K562 (cell line): Measurements from ENCODE around the gene TICAM1. TPM values are rescaled to one million over a fixed set of nuclear protein-coding genes. Genes with fewer than 3 reads are reported as not detected.

Source experiments
- ASH1L ChIP-seq: fragments of 450-650 bp; IDR thresholded peaks from 2 replicates; pipeline ENCODE4 v1.6.1; 2018; ENCODE audit warnings: borderline replicate concordance, mild to moderate bottlenecking, low read depth; ENCODE audit not compliant: partially characterized antibody
- ATF1 ChIP-seq, 2 experiments: fragments of 450-650 bp in 1 of 2; IDR thresholded peaks; 2 replicates each; pipeline ENCODE4 v1.6.1; 2016; ENCODE audit warnings: missing compliant biosample characterization in 1 of 2, missing genetic modification characterization in 1 of 2
- DACH1 ChIP-seq: fragments of 450-650 bp; IDR thresholded peaks from 2 replicates; pipeline ENCODE4 v1.6.1; 2018; ENCODE audit not compliant: partially characterized antibody
- ETV6 ChIP-seq, 3 experiments: fragments of 150-350 bp in 1 of 3; sonication (generic) in 1 of 3; formaldehyde crosslinking in 1 of 3; IDR thresholded peaks; 2 replicates each; pipeline versions ENCODE4 v1.6.1 to v1.8.0; 2014 to 2022; ENCODE audit warnings: borderline replicate concordance in 2 of 3, low read depth in 2 of 3, antibody characterized with exemption in 1 of 3, low read length in 1 of 3, mild to moderate bottlenecking in 1 of 3, missing genetic modification reagents in 1 of 3
- FOS ChIP-seq: IDR thresholded peaks from 3 replicates; pipeline ENCODE4 v1.6.1; 2011; ENCODE audit not compliant: insufficient read length; ENCODE audit errors: extremely low read depth
- FOXA3 ChIP-seq, 2 experiments: fragments of 450-650 bp in 1 of 2; sonication (generic) in 1 of 2; formaldehyde crosslinking; IDR thresholded peaks in 1 of 2; conservative IDR thresholded peaks in 1 of 2; 2 replicates each; pipeline versions ENCODE4 v1.4.0 to v1.8.0; 2020 to 2022; ENCODE audit warnings: mild to moderate bottlenecking in 2 of 2, missing genetic modification reagents in 1 of 2
- FOXP1 ChIP-seq: sonication (generic); formaldehyde crosslinking; IDR thresholded peaks from 2 replicates; pipeline ENCODE4 v1.8.0; 2022; ENCODE audit warnings: mild to moderate bottlenecking, missing genetic modification reagents
- HDAC8 ChIP-seq: fragments of 450-650 bp; IDR thresholded peaks from 2 replicates; pipeline ENCODE4 v1.6.1; 2016; ENCODE audit warnings: mild to moderate bottlenecking, missing genetic modification characterization, moderate library complexity, missing compliant biosample characterization
- IRF2 ChIP-seq: sonication (generic); formaldehyde crosslinking; IDR thresholded peaks from 2 replicates; pipeline ENCODE4 v1.8.1; 2022; ENCODE audit warnings: mild to moderate bottlenecking, missing genetic modification reagents
- KDM5B ChIP-seq: fragments of 200-600 bp; sonication (generic); IDR thresholded peaks from 2 replicates; pipeline ENCODE4 v1.6.1; 2012; ENCODE audit warnings: low read depth, mild to moderate bottlenecking, moderate library complexity, low read length, control low read depth, inconsistent platforms; ENCODE audit not compliant: insufficient replicate concordance
- MIER1 ChIP-seq: fragments of 450-650 bp; IDR thresholded peaks from 2 replicates; pipeline ENCODE4 v1.6.1; 2016; ENCODE audit warnings: antibody characterized with exemption, mild to moderate bottlenecking, low read depth
- MTF1 ChIP-seq: fragments of 250-450 bp; sonication (Bioruptor Pico); IDR thresholded peaks from 2 replicates; pipeline ENCODE4 v1.9.0; 2021; ENCODE audit warnings: moderate library complexity, mild to moderate bottlenecking, inconsistent platforms, borderline replicate concordance
- PYGO2 ChIP-seq: fragments of 450-650 bp; IDR thresholded peaks from 2 replicates; pipeline ENCODE4 v1.6.1; 2016; ENCODE audit warnings: mild to moderate bottlenecking, missing genetic modification characterization, moderate library complexity, missing compliant biosample characterization
- RFX7 ChIP-seq: fragments of 250-450 bp; sonication (Bioruptor Pico); IDR thresholded peaks from 2 replicates; pipeline ENCODE4 v1.5.1; 2021; ENCODE audit warnings: mild to moderate bottlenecking
- SIN3A ChIP-seq, 2 experiments: fragments of 150-350 bp in 1 of 2; IDR thresholded peaks; 2 replicates each; pipeline ENCODE4 v1.6.1; 2011 to 2016; ENCODE audit warnings: borderline replicate concordance in 2 of 2, low read depth in 2 of 2, low read length in 2 of 2, mild to moderate bottlenecking in 2 of 2, moderate library complexity in 2 of 2; ENCODE audit not compliant: control insufficient read depth in 1 of 2
- SRF ChIP-seq, 2 experiments: fragments of 250-450, 450-650 bp in 1 of 2; sonication (Bioruptor Pico) in 1 of 2; sonication (generic) in 1 of 2; formaldehyde crosslinking; IDR thresholded peaks; 2 replicates each; pipeline versions ENCODE4 v1.5.0 to v1.5.1; 2020 to 2022; ENCODE audit warnings: mild to moderate bottlenecking in 1 of 2, missing genetic modification reagents in 1 of 2
- TBP ChIP-seq: optimal IDR thresholded peaks from 2 replicates; pipeline ENCODE3; 2011; ENCODE audit warnings: low read depth, low read length, improper control_type of control experiment
- XRCC5 ChIP-seq: fragments of 200-400 bp; formaldehyde crosslinking; IDR thresholded peaks from 2 replicates; pipeline ENCODE4 v1.6.1; 2017; ENCODE audit warnings: low read depth, mild to moderate bottlenecking, low read length
- ZFX ChIP-seq: sonication (generic); formaldehyde crosslinking; IDR thresholded peaks from 2 replicates; pipeline ENCODE4 v1.8.0; 2022; ENCODE audit warnings: mild to moderate bottlenecking, missing genetic modification reagents, moderate library complexity
- ZNF124 ChIP-seq: sonication (generic); formaldehyde crosslinking; IDR thresholded peaks from 2 replicates; pipeline ENCODE4 v1.8.1; 2022; ENCODE audit warnings: missing genetic modification reagents
- ZNF146 ChIP-seq: IDR thresholded peaks from one replicate; pipeline ENCODE4 v1.6.1; 2018; ENCODE audit warnings: missing compliant biosample characterization; ENCODE audit not compliant: unreplicated experiment
- ZNF644 ChIP-seq: fragments of 200-800 bp; sonication (Bioruptor generic); IDR thresholded peaks from 2 replicates; pipeline ENCODE4 v1.6.1; 2016; ENCODE audit warnings: low read depth, missing genetic modification characterization, missing compliant biosample characterization
- ZNF76 ChIP-seq: fragments of 250-450 bp; sonication (Bioruptor Pico); IDR thresholded peaks from 2 replicates; pipeline ENCODE4 v1.4.0; 2020; ENCODE audit warnings: mild to moderate bottlenecking, moderate library complexity, borderline replicate concordance
- polyA plus RNA-seq, 8 experiments: library from polyadenylated mRNA; depleted of rRNA in 4 of 8; stranded (reverse) in 5 of 8; unstranded in 3 of 8; fragments of >200 nt; fragmentation: Nextera tagmentation in 2 of 8; fragmentation: Illumina TruSeq in 1 of 8; extraction: Ambion mirVana in 2 of 8; extraction: Trizol in 1 of 8; gene quantifications; 2 replicates each; pipeline versions ENCODE4 v1.2.1 to v1.2.3, GENCODE V29; 2011 to 2014; ENCODE audit warnings: inconsistent platforms in 1 of 8, missing spikeins in 1 of 8
- total RNA-seq, 7 experiments: library from RNA; depleted of rRNA in 6 of 7; stranded (reverse); fragments of >200 nt in 6 of 7; fragmentation: Illumina TruSeq in 2 of 7; extraction: Trizol in 2 of 7; gene quantifications; 2 replicates each; pipeline versions ENCODE4 v1.2.1 to v1.2.3, GENCODE V29; 2011 to 2021; ENCODE audit warnings: low replicate concordance in 1 of 7
- TF ChIP-seq, protein P1 (sequence below): sonication (generic); formaldehyde crosslinking; IDR thresholded peaks from 2 replicates; pipeline ENCODE4 v1.8.0; 2022; ENCODE audit warnings: mild to moderate bottlenecking, missing genetic modification reagents
- TF ChIP-seq, protein P2 (sequence below): sonication (generic); formaldehyde crosslinking; IDR thresholded peaks from 2 replicates; pipeline ENCODE4 v1.8.0; 2022; ENCODE audit warnings: mild to moderate bottlenecking, missing genetic modification reagents

TICAM1 gene
- total and polyA plus RNA-seq, 9 of the 15 experiments (the other 6 are each of a cell fraction or from before 2014, with no cell fraction given): 0.07 to 11.6 (median 1.5) TPM

DNA sequence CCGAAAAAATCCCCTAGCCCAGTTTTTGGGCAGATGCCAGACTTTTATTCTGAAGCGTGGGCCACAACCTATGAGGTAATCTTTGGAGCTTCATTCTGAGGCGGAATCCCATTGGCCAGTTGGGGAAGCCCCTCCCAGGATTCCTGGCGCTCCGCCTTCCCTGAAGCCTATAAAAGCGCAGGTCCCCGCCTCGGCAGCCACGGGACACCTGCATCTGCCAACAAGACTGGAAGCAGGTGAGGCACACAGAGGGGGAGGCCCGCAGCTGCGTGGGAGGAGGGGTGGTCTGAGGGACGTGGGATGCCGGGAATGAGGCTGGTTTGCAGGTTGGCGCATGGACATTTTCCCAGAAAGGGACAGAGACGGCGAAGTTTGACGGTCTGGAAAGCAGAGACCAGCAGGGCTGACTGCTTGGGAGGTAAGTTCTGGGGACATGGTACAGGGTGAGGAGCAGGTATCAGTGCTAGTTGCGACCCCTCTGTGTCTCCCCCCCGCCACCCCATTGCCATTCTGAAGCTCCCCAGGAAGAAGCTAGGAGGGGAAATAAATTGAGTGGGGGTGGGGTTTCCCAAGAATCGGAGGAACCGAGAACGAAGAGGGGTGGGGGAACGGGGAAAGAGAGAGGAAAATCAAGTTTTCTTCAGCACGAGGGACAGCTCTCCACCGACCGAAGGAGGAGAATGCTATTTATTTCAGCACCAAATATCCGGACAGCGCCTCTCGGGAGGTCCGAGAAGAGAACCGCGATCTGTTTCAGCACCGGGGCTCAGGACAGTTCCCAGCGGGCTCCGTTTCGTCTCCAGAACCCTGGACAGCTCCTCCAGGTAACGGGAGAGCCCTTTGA is 62.4 kb downstream of the TICAM1 start (continued):
- TF ChIP-seq PYGO2: peak; percentile 72
- peak; percentile 86; the same call in 1 of the 2 replicates for TF ChIP-seq MTF1 (CRISPR knock-in tag)
- TF ChIP-seq, protein P1, sequence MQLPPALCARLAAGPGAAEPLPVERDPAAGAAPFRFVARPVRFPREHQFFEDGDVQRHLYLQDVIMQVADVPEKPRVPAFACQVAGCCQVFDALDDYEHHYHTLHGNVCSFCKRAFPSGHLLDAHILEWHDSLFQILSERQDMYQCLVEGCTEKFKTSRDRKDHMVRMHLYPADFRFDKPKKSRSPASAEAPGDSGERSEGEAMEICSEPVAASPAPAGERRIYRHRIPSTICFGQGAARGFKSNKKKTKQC (CRISPR knock-in tag): peak; percentile 100
- TF ChIP-seq XRCC5: peak; percentile 94
- no peak for TF ChIP-seq ETV6 (IDR thresholded peaks at IDR 0.05; ENCODE audit: borderline replicate concordance in 1 of 2, low read depth in 2 of 2, low read length in 1 of 2)
- TF ChIP-seq ETV6 (CRISPR knock-in tag; IDR thresholded peaks at IDR 0.05; ENCODE audit: borderline replicate concordance): peak; percentile 99
- peak in 1 of 2 experiments; percentile 96; a peak in 2 of 4 replicates for TF ChIP-seq FOXA3 (CRISPR knock-in tag; conservative IDR thresholded peaks at IDR 0.05 in 1 of 2, IDR thresholded peaks at IDR 0.05 in 1 of 2)
- peak; percentile 73 for TF ChIP-seq ATF1 (CRISPR knock-in tag; IDR thresholded peaks at IDR 0.05)
- no peak; the same call in 1 of the 2 replicates for TF ChIP-seq ATF1 (tag; IDR thresholded peaks at IDR 0.05)
- TF ChIP-seq FOS: no peak
- peak; percentile 75; the same call in 1 of the 2 replicates for TF ChIP-seq HDAC8 (tag)
- TF ChIP-seq DACH1: no peak
- TF ChIP-seq ASH1L: no peak
- peak; percentile 92 for TF ChIP-seq ZNF146 (CRISPR knock-in tag)
- no peak for TF ChIP-seq KDM5B
- peak; percentile 93 for TF ChIP-seq ZNF124 (CRISPR knock-in tag)
- TF ChIP-seq, protein P2, sequence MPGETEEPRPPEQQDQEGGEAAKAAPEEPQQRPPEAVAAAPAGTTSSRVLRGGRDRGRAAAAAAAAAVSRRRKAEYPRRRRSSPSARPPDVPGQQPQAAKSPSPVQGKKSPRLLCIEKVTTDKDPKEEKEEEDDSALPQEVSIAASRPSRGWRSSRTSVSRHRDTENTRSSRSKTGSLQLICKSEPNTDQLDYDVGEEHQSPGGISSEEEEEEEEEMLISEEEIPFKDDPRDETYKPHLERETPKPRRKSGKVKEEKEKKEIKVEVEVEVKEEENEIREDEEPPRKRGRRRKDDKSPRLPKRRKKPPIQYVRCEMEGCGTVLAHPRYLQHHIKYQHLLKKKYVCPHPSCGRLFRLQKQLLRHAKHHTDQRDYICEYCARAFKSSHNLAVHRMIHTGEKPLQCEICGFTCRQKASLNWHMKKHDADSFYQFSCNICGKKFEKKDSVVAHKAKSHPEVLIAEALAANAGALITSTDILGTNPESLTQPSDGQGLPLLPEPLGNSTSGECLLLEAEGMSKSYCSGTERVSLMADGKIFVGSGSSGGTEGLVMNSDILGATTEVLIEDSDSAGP (CRISPR knock-in tag): peak; percentile 84
- no peak for TF ChIP-seq RFX7 (CRISPR knock-in tag)
- peak; percentile 100 for TF ChIP-seq SIN3A (IDR thresholded peaks at IDR 0.05; ENCODE audit: borderline replicate concordance in 2 of 2, control insufficient read depth in 1 of 2, low read depth in 2 of 2, low read length in 2 of 2)
- peak; percentile 99 for TF ChIP-seq ZNF644
- peak; percentile 100 for TF ChIP-seq MIER1
- TF ChIP-seq SRF (CRISPR knock-in tag; IDR thresholded peaks at IDR 0.05): peak in 1 of 2 experiments; percentile 97; a peak in 2 of 4 replicates
- peak; percentile 83 for TF ChIP-seq ZFX (CRISPR knock-in tag)
- no peak for TF ChIP-seq ZNF76 (CRISPR knock-in tag)
- TF ChIP-seq FOXP1 (CRISPR knock-in tag): peak; percentile 100
- peak; percentile 2 for TF ChIP-seq TBP
- TF ChIP-seq IRF2 (CRISPR knock-in tag): peak; percentile 98
